ENCODE results near the gene SMARCAD1. TPM values are rescaled to one million over a fixed set of nuclear protein-coding genes. Genes with fewer than 3 reads are reported as not detected.

SMARCAD1 gene
- total and polyA plus RNA-seq, 2 donors, result 20.1 to 45.0 TPM

GRCh38 chr4:94238160-94238559 is 30.5 kb downstream of the SMARCAD1 start:
- Histone ChIP-seq H3K36me3 (ENCODE audit: control insufficient read depth in 2 of 2, insufficient read depth in 2 of 2, low read length in 1 of 2) (peaks cover 13 to 57% of the 10 kb centered on the region in 2 donors), H3K4me3 (ENCODE audit: low read length in 2 of 2) (no peak overlapping the region), H3K27ac (ENCODE audit: low read depth in 1 of 2, low read length in 1 of 2) (no peak overlapping the region), H3K27me3 (ENCODE audit: control insufficient read depth in 2 of 2, insufficient read depth in 1 of 2, low read length in 1 of 2) (no peaks in the 10 kb centered on the region), H3K9me3 (ENCODE audit: control insufficient read depth in 2 of 2, insufficient read depth in 1 of 2, low read length in 1 of 2) (no peaks in the 10 kb centered on the region), H3K4me1 (ENCODE audit: control insufficient read depth in 2 of 2, insufficient read depth in 2 of 2, low read length in 2 of 2) (no peaks in the 10 kb centered on the region)
- no peak for DNase-seq (ENCODE audit: low read depth in 6 of 9, low spot score in 9 of 9)
- WGBS, result 95% methylated on average over 2 of the region's 2 CpGs

GRCh38 chr4:94240384-94240783 is 32.7 kb downstream of the SMARCAD1 start:
- DNase-seq (ENCODE audit: low read depth in 6 of 9, low spot score in 9 of 9), result no peak
- H3K36me3 ChIP-seq (ENCODE audit: control insufficient read depth in 2 of 2, insufficient read depth in 2 of 2, low read length in 1 of 2), result peaks cover 17 to 57% of the 10 kb centered on the region in 2 donors
- H3K4me3 ChIP-seq (ENCODE audit: low read length in 2 of 2), result no peak overlapping the region
- no peak overlapping the region for H3K27ac ChIP-seq (ENCODE audit: low read depth in 1 of 2, low read length in 1 of 2)
- no peaks in the 10 kb centered on the region for H3K4me1 ChIP-seq (ENCODE audit: control insufficient read depth in 2 of 2, insufficient read depth in 2 of 2, low read length in 2 of 2)
- H3K27me3 ChIP-seq (ENCODE audit: control insufficient read depth in 2 of 2, insufficient read depth in 1 of 2, low read length in 1 of 2), result no peaks in the 10 kb centered on the region
- no peaks in the 10 kb centered on the region for H3K9me3 ChIP-seq (ENCODE audit: control insufficient read depth in 2 of 2, insufficient read depth in 1 of 2, low read length in 1 of 2)

GRCh38 chr4:94244087-94244828 is 36.6 kb downstream of the SMARCAD1 start:
- H3K27ac ChIP-seq (ENCODE audit: low read depth in 1 of 2, low read length in 1 of 2), result no peak overlapping the region
- 93% methylated on average over 3 of the region's 3 CpGs for WGBS
- no peaks in the 10 kb centered on the region for H3K9me3 ChIP-seq (ENCODE audit: control insufficient read depth in 2 of 2, insufficient read depth in 1 of 2, low read length in 1 of 2)
- H3K4me3 ChIP-seq (ENCODE audit: low read length in 2 of 2), result no peak overlapping the region
- no peaks in the 10 kb centered on the region for H3K4me1 ChIP-seq (ENCODE audit: control insufficient read depth in 2 of 2, insufficient read depth in 2 of 2, low read length in 2 of 2)
- H3K36me3 ChIP-seq (ENCODE audit: control insufficient read depth in 2 of 2, insufficient read depth in 2 of 2, low read length in 1 of 2), result peaks cover 21 to 61% of the 10 kb centered on the region in 2 donors
- no peaks in the 10 kb centered on the region for H3K27me3 ChIP-seq (ENCODE audit: control insufficient read depth in 2 of 2, insufficient read depth in 1 of 2, low read length in 1 of 2)
- no peak for DNase-seq (ENCODE audit: low read depth in 6 of 9, low spot score in 9 of 9)

- DNase-seq (ENCODE audit: low read depth in 6 of 9, low spot score in 9 of 9), result no peak
- Histone ChIP-seq H3K9me3 (ENCODE audit: control insufficient read depth in 2 of 2, insufficient read depth in 1 of 2, low read length in 1 of 2) (no peaks in the 10 kb centered on the region), H3K4me1 (ENCODE audit: control insufficient read depth in 2 of 2, insufficient read depth in 2 of 2, low read length in 2 of 2) (no peaks in the 10 kb centered on the region), H3K27me3 (ENCODE audit: control insufficient read depth in 2 of 2, insufficient read depth in 1 of 2, low read length in 1 of 2) (no peaks in the 10 kb centered on the region), H3K27ac (ENCODE audit: low read depth in 1 of 2, low read length in 1 of 2) (no peak overlapping the region), H3K4me3 (ENCODE audit: low read length in 2 of 2) (no peak overlapping the region), H3K36me3 (ENCODE audit: control insufficient read depth in 2 of 2, insufficient read depth in 2 of 2, low read length in 1 of 2) (peaks cover 21 to 56% of the 10 kb centered on the region in 2 donors)
- 95% methylated on average over 2 of the region's 2 CpGs for WGBS
Observed at GRCh38 chr4:94244829-94245185, 37.1 kb downstream of the SMARCAD1 start.

GRCh38 chr4:94251094-94251493 is 43.4 kb downstream of the SMARCAD1 start:
- Histone ChIP-seq H3K36me3 (ENCODE audit: control insufficient read depth in 2 of 2, insufficient read depth in 2 of 2, low read length in 1 of 2) (peaks cover 8 to 41% of the 10 kb centered on the region in 2 donors), H3K9me3 (ENCODE audit: control insufficient read depth in 2 of 2, insufficient read depth in 1 of 2, low read length in 1 of 2) (no peaks in the 10 kb centered on the region), H3K4me1 (ENCODE audit: control insufficient read depth in 2 of 2, insufficient read depth in 2 of 2, low read length in 2 of 2) (no peaks in the 10 kb centered on the region), H3K27me3 (ENCODE audit: control insufficient read depth in 2 of 2, insufficient read depth in 1 of 2, low read length in 1 of 2) (no peaks in the 10 kb centered on the region), H3K27ac (ENCODE audit: low read depth in 1 of 2, low read length in 1 of 2) (no peak overlapping the region), H3K4me3 (ENCODE audit: low read length in 2 of 2) (no peak overlapping the region)
- no peak for DNase-seq (ENCODE audit: low read depth in 6 of 9, low spot score in 9 of 9)

GRCh38 chr4:94253036-94253435 is 45.4 kb downstream of the SMARCAD1 start:
- no peak overlapping the region for H3K27ac ChIP-seq (ENCODE audit: low read depth in 1 of 2, low read length in 1 of 2)
- no peaks in the 10 kb centered on the region for H3K27me3 ChIP-seq (ENCODE audit: control insufficient read depth in 2 of 2, insufficient read depth in 1 of 2, low read length in 1 of 2)
- H3K9me3 ChIP-seq (ENCODE audit: control insufficient read depth in 2 of 2, insufficient read depth in 1 of 2, low read length in 1 of 2), result no peaks in the 10 kb centered on the region
- no peak overlapping the region for H3K4me3 ChIP-seq (ENCODE audit: low read length in 2 of 2)
- H3K4me1 ChIP-seq (ENCODE audit: control insufficient read depth in 2 of 2, insufficient read depth in 2 of 2, low read length in 2 of 2), result no peaks in the 10 kb centered on the region
- H3K36me3 ChIP-seq (ENCODE audit: control insufficient read depth in 2 of 2, insufficient read depth in 2 of 2, low read length in 1 of 2), result peaks cover 4 to 35% of the 10 kb centered on the region in 2 donors
- no peak for DNase-seq (ENCODE audit: low read depth in 6 of 9, low spot score in 9 of 9)
- 97% methylated on average over 3 of the region's 3 CpGs for WGBS

GRCh38 chr4:94256144-94256783 is 48.6 kb downstream of the SMARCAD1 start:
- Histone ChIP-seq H3K4me3 (ENCODE audit: low read length in 2 of 2) (no peak overlapping the region), H3K4me1 (ENCODE audit: control insufficient read depth in 2 of 2, insufficient read depth in 2 of 2, low read length in 2 of 2) (no peaks in the 10 kb centered on the region), H3K27me3 (ENCODE audit: control insufficient read depth in 2 of 2, insufficient read depth in 1 of 2, low read length in 1 of 2) (no peaks in the 10 kb centered on the region), H3K36me3 (ENCODE audit: control insufficient read depth in 2 of 2, insufficient read depth in 2 of 2, low read length in 1 of 2) (peaks cover 4 to 31% of the 10 kb centered on the region in 2 donors), H3K27ac (ENCODE audit: low read depth in 1 of 2, low read length in 1 of 2) (no peak overlapping the region), H3K9me3 (ENCODE audit: control insufficient read depth in 2 of 2, insufficient read depth in 1 of 2, low read length in 1 of 2) (no peaks in the 10 kb centered on the region)
- DNase-seq (ENCODE audit: low read depth in 6 of 9, low spot score in 9 of 9), result no peak
- 91% methylated on average over 8 of the region's 8 CpGs for WGBS

GRCh38 chr4:94256828-94257227 is 49.2 kb downstream of the SMARCAD1 start:
- Histone ChIP-seq H3K36me3 (ENCODE audit: control insufficient read depth in 2 of 2, insufficient read depth in 2 of 2, low read length in 1 of 2) (peaks cover 4 to 30% of the 10 kb centered on the region in 2 donors), H3K9me3 (ENCODE audit: control insufficient read depth in 2 of 2, insufficient read depth in 1 of 2, low read length in 1 of 2) (no peaks in the 10 kb centered on the region), H3K4me1 (ENCODE audit: control insufficient read depth in 2 of 2, insufficient read depth in 2 of 2, low read length in 2 of 2) (no peaks in the 10 kb centered on the region), H3K27me3 (ENCODE audit: control insufficient read depth in 2 of 2, insufficient read depth in 1 of 2, low read length in 1 of 2) (no peaks in the 10 kb centered on the region), H3K4me3 (ENCODE audit: low read length in 2 of 2) (no peak overlapping the region), H3K27ac (ENCODE audit: low read depth in 1 of 2, low read length in 1 of 2) (no peak overlapping the region)
- DNase-seq (ENCODE audit: low read depth in 6 of 9, low spot score in 9 of 9), result peak in 1 of 9 donors; percentile 6

GRCh38 chr4:94262163-94263016 is 54.7 kb downstream of the SMARCAD1 start:
- Histone ChIP-seq H3K4me3 (ENCODE audit: low read length in 2 of 2) (no peak overlapping the region), H3K9me3 (ENCODE audit: control insufficient read depth in 2 of 2, insufficient read depth in 1 of 2, low read length in 1 of 2) (no peaks in the 10 kb centered on the region), H3K4me1 (ENCODE audit: control insufficient read depth in 2 of 2, insufficient read depth in 2 of 2, low read length in 2 of 2) (no peaks in the 10 kb centered on the region), H3K27me3 (ENCODE audit: control insufficient read depth in 2 of 2, insufficient read depth in 1 of 2, low read length in 1 of 2) (no peaks in the 10 kb centered on the region), H3K36me3 (ENCODE audit: control insufficient read depth in 2 of 2, insufficient read depth in 2 of 2, low read length in 1 of 2) (peaks cover 0 to 19% of the 10 kb centered on the region in 2 donors), H3K27ac (ENCODE audit: low read depth in 1 of 2, low read length in 1 of 2) (no peak overlapping the region)
- 98% methylated on average over 5 of the region's 5 CpGs for WGBS
- DNase-seq (ENCODE audit: low read depth in 6 of 9, low spot score in 9 of 9), result no peak

Measured in thymus (tissue), 11 donors.